ENCODE measurements around the gene HOXB2. TPM values are rescaled to one million over a fixed set of nuclear protein-coding genes. Genes with fewer than 3 reads are reported as not detected.

Gene HOXB2
- total RNA-seq = 1.5 and 2.9 TPM in 2 replicates

GRCh38 chr17:48545022-48545375, at the start of gene HOXB2:
TSS of gene HOXB2 (minus strand) at chr17:48545109. CDS start at chr17:48544911, 198 bp downstream.

DNA sequence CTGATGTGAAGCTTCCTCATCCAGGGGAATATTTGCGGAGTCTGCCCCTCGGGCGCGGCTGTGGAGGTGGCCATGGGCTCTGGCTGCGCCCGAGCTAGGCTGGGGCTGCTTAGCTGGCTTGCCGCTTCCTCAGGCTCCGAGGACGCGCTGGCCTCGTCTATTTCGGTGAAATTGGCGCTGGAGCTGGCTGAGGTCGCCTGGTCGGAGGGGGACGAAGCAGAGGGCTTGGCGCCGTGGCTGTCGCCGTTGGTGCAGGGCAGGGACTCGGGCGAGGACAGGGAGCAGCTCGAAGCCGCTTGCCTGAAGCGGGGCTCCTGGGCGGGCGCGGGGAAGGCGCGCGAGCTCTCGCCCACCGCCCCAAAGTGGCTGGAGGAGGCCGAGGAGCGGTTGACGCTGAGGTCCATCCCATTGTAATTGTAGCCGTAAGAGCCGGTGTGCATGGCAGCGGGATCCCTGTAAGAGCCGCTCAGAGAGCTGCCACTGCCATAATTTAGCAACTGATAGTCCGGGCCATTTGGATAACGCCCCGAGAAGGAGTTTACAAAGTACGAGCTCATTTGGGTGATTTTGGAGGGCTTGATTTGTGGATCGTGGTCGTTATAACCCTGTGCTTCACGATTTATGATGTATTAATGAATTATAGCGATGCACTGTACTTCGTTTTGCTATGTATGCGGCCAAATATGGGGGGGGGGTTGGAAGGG, 48.4 kb upstream of the HOXB2 start, which contains the start of gene HOXB5:
Gene HOXB5 (minus strand): TSS at position 654 of the 704 bp plus-strand sequence. CDS start 97 bp downstream, at position 557.

DNA sequence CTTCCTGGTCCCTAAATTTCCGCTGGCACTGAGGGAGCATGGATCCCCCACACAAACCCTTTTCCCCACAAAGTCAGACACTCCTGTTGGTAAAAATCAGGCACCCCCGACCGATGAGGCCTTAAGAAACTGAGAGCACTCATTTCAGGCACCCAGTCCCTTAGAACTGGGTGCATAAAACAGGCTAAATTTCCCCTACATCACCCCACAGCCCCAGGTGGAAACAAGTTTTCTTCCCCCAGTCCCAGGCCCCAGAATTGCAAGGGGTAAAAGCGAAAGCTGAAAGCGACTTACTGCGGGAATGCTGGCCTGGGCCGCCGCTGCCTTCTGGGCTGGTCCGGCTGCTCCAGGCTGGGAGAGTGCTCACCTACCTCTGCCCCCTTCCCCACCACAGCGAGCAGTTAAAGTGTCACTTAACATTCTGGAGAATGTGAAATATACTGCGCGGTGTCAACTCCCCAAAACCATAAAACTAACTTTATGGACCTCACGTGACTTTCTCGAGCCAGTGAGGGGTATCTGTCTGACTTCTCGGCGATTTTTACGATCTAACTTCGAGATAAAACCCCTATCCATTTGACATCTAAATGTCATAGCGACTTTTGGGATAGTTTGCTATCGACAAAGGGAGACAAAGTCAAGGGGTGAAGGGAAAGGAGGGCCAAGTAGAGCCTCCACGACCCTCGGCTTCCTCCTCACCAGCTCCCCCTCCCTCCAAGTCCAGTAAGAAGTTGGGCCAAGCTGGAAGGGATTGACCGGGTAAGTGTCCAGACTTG, 45.1 kb upstream of the HOXB2 start, which contains the start of gene HOXB3:
Gene HOXB3 (minus strand): TSS at position 411 of the 776 bp plus-strand sequence. CDS start 37,767 bp downstream, outside the sequence.

GRCh38 chr17:48577946-48578615, 33.2 kb upstream of the HOXB2 start, which contains the start of gene HOXB4:
TSS of gene HOXB4 (minus strand) at chr17:48578350. CDS start at chr17:48578319, 31 bp downstream.

GRCh38 chr17:48530887-48531272, 14.0 kb downstream of the HOXB2 start, which contains the start of gene HOXB1:
TSS of gene HOXB1 (minus strand) at chr17:48531011. CDS start at chr17:48530904, 107 bp downstream.

Other genes with a start within 250 kb of the HOXB2 start
- 2.2 TPM in 1 of 2 replicates, not detected in the other for gene SKAP1, start 114.9 kb downstream of the HOXB2 start, total RNA-seq
- not detected in 2 replicates for gene HOXB1, start 14.1 kb downstream of the HOXB2 start, total RNA-seq
- 0.21 and 0.48 TPM in 2 replicates for gene HOXB4, start 33.2 kb upstream of the HOXB2 start, total RNA-seq
- gene HOXB3, start 45.1 kb upstream of the HOXB2 start, total RNA-seq = 0.43 and 2.7 TPM in 2 replicates
- gene HOXB5, start 48.7 kb upstream of the HOXB2 start, total RNA-seq = not detected in 2 replicates
- 0.21 and 3.4 TPM in 2 replicates for gene HOXB6, start 59.9 kb upstream of the HOXB2 start, total RNA-seq
- gene HOXB7, start 65.9 kb upstream of the HOXB2 start, total RNA-seq = 0.21 and 1.4 TPM in 2 replicates
- gene HOXB8, start 70.2 kb upstream of the HOXB2 start, total RNA-seq = 1.2 TPM in 1 of 2 replicates, not detected in the other
- gene HOXB9, start 81.2 kb upstream of the HOXB2 start, total RNA-seq = 2.9 TPM in 1 of 2 replicates, not detected in the other
- gene PRAC1, start 177.4 kb upstream of the HOXB2 start, total RNA-seq = not detected in 2 replicates
- not detected in 2 replicates for gene PRAC2, start 178.1 kb upstream of the HOXB2 start, total RNA-seq
- 0.24 TPM in 1 of 2 replicates, not detected in the other for gene HOXB13, start 183.6 kb upstream of the HOXB2 start, total RNA-seq